ENCODE data around the gene INPP5B. TPM values are rescaled to one million over a fixed set of nuclear protein-coding genes. Genes with fewer than 3 reads are reported as not detected.

Gene INPP5B
- total RNA-seq, 4 donors from 2014 or later, result 21.4 to 47.5 (median 26.7) TPM

DNA sequence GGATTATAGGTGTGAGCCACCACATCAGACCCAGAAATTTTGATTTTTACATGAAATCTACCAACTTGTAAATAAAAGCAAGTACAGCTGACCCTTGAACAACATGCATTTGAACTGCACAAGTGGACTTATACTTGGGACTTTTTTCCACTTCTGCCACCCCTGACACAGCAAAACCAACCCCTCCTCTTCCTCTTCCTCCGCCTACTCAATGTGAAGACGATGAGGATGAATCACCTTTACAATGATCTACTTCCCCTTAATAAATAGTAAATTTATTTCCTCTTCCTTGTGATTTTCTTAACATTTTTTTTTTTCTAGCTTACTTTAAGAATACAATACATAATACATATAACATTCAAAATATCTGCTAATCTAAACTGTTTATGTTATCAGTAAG, 121.3 kb downstream of the INPP5B start:
- TF ChIP-seq, protein P1, sequence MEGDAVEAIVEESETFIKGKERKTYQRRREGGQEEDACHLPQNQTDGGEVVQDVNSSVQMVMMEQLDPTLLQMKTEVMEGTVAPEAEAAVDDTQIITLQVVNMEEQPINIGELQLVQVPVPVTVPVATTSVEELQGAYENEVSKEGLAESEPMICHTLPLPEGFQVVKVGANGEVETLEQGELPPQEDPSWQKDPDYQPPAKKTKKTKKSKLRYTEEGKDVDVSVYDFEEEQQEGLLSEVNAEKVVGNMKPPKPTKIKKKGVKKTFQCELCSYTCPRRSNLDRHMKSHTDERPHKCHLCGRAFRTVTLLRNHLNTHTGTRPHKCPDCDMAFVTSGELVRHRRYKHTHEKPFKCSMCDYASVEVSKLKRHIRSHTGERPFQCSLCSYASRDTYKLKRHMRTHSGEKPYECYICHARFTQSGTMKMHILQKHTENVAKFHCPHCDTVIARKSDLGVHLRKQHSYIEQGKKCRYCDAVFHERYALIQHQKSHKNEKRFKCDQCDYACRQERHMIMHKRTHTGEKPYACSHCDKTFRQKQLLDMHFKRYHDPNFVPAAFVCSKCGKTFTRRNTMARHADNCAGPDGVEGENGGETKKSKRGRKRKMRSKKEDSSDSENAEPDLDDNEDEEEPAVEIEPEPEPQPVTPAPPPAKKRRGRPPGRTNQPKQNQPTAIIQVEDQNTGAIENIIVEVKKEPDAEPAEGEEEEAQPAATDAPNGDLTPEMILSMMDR (IDR thresholded peaks at IDR 0.05; ENCODE audit: low read depth), result no peak

DNA sequence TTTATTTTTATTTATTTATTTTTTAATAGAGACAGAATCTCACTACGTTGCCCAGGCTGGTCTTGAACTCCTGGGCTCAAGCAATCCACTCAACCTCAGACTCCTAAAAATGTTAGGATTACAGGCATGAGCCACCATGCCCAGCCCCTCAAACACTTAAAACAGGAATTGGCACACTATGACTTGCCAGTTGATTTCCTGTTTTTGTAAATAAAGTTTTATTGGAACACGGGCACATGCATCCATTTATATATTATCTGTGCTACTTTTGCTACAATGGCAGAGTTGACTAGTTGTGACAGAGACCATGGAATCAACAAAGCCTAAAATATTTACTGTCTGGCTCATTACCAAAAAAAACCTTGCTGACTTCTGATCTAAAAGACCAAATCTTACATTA, 122.9 kb downstream of the INPP5B start:
- TF ChIP-seq, protein P1 (IDR thresholded peaks at IDR 0.05; ENCODE audit: low read depth), result no peak

DNA sequence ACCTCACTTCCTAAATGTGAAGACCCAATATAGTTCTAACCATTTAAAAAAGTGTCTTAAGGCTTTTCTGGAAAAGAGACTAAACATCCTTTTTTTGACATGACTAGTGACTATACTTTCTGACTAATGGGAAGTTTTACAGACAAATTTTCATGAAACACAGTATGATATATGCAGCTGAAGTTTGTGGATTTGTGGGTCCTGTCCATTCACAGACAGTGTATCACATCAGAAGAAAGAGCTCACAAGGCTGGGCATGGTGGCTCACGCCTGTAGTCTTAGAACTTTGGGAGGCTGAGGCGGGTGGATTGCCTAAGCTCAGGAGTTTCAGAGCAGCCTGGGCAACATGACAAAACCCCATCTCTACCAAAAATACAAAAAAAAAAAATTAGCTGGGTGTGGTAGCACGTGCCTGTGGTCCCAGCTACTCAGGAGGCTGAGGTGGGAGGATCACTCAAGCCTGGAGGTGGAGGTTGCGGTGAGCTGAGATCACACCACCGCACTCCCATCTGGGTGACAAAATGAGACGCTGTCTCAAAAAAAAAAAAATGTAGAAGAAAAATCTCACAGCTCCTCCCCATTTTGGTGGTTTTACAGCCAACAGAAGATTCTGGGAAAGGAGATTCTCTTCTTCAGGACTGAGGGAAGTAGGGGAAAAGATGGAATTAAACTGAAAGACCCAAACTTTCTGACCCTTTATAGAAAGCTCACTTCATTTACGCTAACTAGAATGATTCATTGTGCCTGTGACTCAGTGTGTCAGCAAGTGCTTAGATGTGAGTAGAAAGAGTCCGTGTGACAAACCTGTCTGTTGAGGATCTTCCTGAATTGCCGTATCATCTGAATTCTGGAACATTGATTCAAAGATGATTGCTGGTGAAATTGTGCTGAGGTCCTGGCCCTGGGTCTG, 123.7 kb downstream of the INPP5B start:
- TF ChIP-seq, protein P1 (IDR thresholded peaks at IDR 0.05; ENCODE audit: low read depth), result no peak

DNA sequence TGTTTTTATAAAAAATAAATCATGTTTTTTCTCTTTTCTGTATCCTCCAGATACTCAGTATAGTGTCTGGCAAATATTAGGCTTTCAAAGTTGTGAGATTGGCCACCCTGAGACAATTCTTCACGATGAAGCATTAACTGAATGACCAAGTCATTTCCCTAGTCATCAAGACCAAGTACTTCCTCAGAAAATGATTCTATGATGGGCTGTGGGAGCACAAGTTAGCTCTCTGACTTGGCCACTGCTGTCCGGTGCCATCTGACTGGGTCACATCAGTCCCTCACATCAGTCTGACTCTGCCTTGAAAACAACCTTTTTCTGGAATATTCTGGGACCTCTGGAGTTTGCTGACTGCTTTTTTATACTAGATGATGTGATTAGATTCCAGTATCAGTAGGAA, 125.4 kb downstream of the INPP5B start:
- TF ChIP-seq, protein P1 (IDR thresholded peaks at IDR 0.05; ENCODE audit: low read depth), result no peak

DNA sequence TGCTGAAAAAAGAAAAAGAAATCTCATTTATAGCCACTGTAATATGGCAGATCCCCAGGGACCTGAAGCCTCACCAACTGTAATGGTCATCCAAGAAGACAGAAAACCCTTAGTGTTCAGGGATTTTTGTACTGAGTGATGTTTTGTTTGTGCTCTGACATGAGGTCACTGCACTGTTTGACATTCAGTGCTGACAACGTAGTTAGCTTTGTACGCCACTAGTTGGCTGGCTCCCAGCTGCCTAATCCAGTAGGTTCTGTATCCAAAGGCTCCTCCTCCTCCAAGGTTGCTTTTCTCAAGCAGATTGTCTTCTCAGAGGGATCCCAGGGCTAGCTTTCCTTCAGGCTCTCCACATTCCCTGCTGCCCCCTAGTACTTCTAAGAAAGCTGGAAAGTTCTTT, 129.4 kb downstream of the INPP5B start:
- TF ChIP-seq, protein P1 (IDR thresholded peaks at IDR 0.05; ENCODE audit: low read depth), result no peak

DNA sequence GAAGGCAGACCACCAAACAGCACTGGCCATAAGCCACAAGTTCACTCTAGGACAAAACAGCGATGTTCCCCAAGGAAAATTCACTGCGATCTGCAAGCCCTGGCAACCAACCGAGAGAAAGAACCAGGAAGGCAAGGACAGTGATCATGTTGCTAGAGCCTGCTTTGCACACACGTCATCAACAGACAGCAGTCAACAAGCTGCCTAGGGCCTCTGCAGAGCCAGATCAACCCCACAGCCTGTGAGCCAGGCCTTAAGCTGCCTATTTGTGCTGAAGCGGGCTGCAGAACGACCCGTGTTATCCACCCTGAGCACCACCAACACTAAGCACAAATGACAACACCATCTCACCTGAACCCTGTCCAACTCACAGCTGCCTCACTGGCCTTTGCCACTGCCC, 132.6 kb downstream of the INPP5B start:
- TF ChIP-seq, protein P1 (IDR thresholded peaks at IDR 0.05; ENCODE audit: low read depth), result no peak

DNA sequence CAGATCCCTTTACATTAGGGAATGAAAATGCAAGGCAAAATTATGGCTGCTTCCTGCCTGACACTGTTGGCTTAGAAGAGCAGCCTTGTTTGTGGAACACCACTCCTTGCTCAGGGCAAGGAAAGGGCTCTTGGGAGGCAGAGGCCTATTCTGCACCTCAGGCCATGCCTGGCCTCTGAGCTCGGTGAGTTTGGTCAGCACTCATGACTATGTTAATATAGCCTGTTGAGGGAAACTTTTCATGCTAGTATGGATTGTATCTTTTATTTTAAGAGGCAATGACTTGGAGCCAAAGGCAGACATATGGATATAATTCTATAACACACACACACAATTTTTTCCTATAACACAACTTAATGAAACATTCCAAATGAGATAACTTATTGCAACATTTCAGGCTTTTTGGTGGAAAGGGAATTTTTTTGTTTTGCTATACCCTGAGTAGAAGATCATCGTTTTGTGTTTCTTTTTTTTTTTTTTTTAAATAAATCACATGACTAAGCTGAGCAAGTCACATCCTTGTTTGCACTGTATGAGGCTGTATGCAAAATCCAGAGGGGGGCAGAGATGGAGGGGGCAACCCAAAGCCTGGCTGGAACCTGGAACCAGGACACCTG, 133.2 kb downstream of the INPP5B start:
- TF ChIP-seq, protein P1 (IDR thresholded peaks at IDR 0.05; ENCODE audit: low read depth), result no peak

Measured in subcutaneous adipose tissue (tissue), 4 donors.